ENCODE results near the gene SLC38A8.

- TF ChIP-seq POLR2A (IDR thresholded peaks at IDR 0.05): no peak
- TF ChIP-seq CTCF (IDR thresholded peaks at IDR 0.05): no peak
Observed at GRCh38 chr16:84058211-84058610, 15.6 kb upstream of the SLC38A8 start.
